Astrocyte of the cerebellum (primary cell): Measurements from ENCODE around the gene CCL7.

Experiments used
- DNase-seq: peaks from one replicate; pipeline ENCODE4 v3.0.0-alpha.2; 2011; ENCODE audit warnings: low read depth
- H3K4me3 ChIP-seq: 2 replicates; pipeline ENCODE4 v1.5.1; 2011; ENCODE audit warnings: mild to moderate bottlenecking, low read depth, low read length, moderate library complexity
- CTCF ChIP-seq: IDR thresholded peaks from 2 replicates; pipeline ENCODE4 v1.5.1; 2012; ENCODE audit warnings: low read length, low read depth, moderate library complexity, mild to moderate bottlenecking; ENCODE audit errors: missing control alignments
- in situ Hi-C: cut with HindIII; loops from 2 replicates; pipeline ENCODE4 v1.10.0; 2017; ENCODE audit warnings: low sequenced_read_pairs

CCL7 gene

GRCh38 chr17:34257299-34257985, 12.6 kb upstream of the CCL7 start:
- TF ChIP-seq CTCF, result no peak
- in situ Hi-C loops, result no loop called here
- no peak overlapping the region for H3K4me3 ChIP-seq
- DNase-seq, result no peak

GRCh38 chr17:34257986-34258326, 12.1 kb upstream of the CCL7 start:
- H3K4me3 ChIP-seq, result no peak overlapping the region
- TF ChIP-seq CTCF, result no peak
- DNase-seq, result no peak
- in situ Hi-C loops, result no loop called here

- no peak overlapping the region for H3K4me3 ChIP-seq
- in situ Hi-C loops, result no loop called here
- no peak for DNase-seq
- no peak for TF ChIP-seq CTCF
Measured at GRCh38 chr17:34259146-34259545, 10.9 kb upstream of the CCL7 start.

- DNase-seq, result no peak
- in situ Hi-C loops, result no loop called here
- no peak overlapping the region for H3K4me3 ChIP-seq
- TF ChIP-seq CTCF, result no peak
Measured at GRCh38 chr17:34260861-34261260, 9.2 kb upstream of the CCL7 start.

GRCh38 chr17:34261568-34262337, 8.3 kb upstream of the CCL7 start:
- DNase-seq, result no peak
- no peak overlapping the region for H3K4me3 ChIP-seq
- no peak for TF ChIP-seq CTCF
- in situ Hi-C loops, result no loop called here

GRCh38 chr17:34265711-34266110, 4.3 kb upstream of the CCL7 start:
- in situ Hi-C loops, result no loop called here
- TF ChIP-seq CTCF, result no peak
- no peak for DNase-seq
- no peak overlapping the region for H3K4me3 ChIP-seq
